Stimulated activated CD8-positive, alpha-beta memory T cell treated with anti-CD3 and anti-CD28 coated beads, Interleukin-12 subunit alpha, Interleukin-12 subunit beta, amount 100 ng/mL, for 1 hour (primary cell): Measurements from ENCODE around the gene MTMR2.
A peak's percentile ranks its signal among the peaks of the same experiment; 100 is the strongest.

Experiments
- DNase-seq: peaks from one replicate; pipeline ENCODE4 v3.0.0-alpha.2; 2020; ENCODE audit warnings: low read depth

MTMR2 gene

DNA sequence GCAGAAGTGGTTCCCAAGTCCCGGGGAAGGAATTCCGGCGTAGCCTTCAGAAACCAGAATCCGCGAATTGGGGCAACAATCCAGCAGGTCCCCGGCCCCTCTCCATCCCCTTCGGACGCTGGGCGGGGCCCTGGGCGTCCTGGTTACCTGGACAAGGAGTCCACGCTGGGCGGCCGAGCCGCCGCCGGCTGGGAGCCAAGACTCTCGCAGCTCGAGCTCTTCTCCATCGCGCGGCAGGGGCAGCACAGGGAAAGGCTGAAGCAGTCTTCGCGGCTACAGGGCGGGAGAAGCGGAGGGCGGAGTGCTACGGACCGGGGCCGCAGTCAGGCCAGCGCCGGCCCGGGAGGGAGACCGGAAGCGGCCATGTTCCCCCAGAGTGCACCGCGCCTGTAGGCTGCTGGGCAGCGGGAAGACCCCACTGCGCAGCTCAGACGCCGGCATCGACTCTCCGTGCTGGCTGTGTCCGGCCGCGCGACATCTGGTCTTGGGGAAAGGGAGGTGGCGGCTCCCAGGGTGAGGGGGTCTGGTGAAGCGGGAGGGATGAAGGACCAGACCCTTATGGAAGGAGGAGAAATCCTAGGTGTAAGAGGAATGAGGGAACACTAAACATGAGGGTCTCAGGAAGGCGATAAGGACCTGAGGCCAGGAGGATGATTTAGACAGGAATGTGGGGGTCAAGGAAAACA lies at the start of gene MTMR2:
TSS of gene MTMR2 (minus strand) at position 380 of the 686 bp plus-strand sequence. CDS start at position 227, 153 bp downstream.
- peak; percentile 17 for DNase-seq

DNA sequence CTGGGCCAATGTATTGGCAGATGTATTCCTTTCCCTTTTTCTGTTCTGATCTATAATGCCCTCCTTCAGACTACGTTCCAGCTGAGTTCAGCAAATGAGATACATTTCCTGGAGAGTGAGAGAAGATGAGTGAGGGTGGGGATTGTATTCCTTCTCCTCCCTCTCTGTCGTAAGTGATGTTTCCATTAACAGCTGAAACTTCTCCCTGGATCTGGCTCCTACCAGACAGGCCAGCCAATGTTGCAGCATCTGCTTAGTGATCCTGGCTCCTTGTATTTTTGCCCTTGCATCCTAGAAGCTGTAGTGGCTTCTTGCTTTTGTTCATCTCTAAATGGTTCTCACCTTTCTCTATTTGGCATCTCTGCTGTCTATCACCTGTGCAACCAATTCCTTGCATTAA lies 48.2 kb upstream of the MTMR2 start:
- DNase-seq: no peak

DNA sequence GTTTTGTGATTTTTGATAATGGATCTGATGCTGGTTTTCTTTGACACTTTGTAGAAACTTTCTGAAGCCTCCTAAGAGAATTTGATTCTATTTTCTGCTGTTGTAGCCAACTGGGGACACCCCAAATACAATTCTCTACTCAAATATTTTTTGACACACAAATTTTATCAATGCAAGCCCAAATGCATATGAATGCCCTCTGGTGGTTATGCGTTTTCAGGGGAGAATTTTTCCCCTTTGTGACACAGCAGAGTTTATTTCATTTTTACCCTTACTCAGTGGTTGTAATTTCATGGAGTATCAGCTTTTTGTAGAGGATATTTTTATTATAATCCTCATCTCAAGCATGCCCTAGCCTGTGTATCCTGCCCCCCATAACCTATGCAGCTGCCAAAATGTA lies 44.7 kb upstream of the MTMR2 start:
- DNase-seq: no peak

DNA sequence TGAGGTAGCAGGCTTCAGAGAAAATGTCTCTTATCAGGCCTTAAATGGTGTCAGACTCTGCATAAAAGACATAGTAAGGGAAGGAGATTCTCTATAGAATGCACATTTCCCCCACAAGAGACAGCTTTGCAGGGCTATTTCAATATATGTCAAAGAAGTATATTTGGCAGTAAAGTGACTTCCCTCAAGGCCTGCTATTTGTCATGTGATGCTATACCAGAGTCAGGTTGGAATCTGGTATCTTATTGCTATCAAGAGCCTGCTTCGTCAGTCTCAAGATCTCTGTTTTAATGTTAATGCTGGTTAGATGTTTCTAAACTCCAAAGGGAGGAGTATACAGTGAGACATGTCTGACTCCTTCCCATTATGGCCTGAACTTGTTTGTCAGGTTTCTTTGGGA lies 40.4 kb upstream of the MTMR2 start:
- DNase-seq: no peak

DNA sequence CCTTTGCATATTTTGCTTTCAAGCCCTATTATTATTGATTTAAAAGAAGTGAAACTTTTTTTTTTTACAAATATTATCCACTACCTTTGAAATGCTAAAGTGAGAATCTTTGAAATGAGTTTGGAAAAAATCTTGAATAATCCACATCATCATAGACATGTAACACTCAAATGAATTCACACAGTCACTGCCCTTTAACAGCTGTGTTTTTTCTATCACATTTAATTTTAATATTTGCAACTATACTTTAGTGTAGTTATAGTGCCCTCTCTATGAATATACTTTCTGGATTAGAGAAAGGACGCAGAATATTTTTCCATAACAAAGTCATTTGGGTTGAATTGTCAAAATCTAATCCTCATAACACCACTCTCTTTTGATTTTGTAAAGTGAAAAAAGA lies 37.9 kb upstream of the MTMR2 start:
- no peak for DNase-seq

DNA sequence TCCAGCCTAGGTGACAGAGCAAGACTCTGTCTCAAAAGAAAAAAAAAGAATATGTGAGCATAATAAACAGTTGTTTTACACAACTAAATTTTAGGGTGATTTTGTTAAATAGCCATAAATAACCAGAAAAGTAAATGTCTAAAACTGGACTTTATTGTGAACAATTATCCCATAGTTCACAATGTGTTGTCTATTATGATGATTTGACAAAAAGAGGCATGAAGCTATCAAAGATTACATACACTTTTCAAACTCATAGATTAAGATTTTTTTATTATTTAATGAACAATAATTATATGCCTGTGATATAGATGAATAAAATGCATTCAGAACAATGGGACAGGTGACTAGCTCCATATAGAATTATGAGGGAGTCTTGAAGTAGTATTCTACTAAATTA lies 27.0 kb upstream of the MTMR2 start:
- no peak for DNase-seq

DNA sequence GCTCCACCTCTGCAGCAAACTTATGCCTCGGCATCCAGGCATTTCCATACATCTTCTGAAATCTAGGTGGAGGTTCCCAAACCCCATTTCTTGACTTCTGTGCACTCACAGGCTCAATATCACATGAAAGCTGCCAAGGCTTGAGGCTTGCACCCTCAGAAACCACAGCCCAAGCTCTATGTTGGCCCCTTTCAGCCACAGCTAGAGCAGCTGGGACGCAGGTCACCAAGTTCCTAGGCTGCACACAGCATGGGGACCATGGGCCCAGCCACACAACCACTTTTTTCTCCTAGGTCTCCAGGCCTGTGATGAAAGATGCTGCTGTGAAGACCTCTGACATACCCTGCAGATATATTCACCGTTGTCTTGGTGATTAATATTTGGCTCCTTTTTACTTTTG lies 24.7 kb upstream of the MTMR2 start:
- no peak for DNase-seq

DNA sequence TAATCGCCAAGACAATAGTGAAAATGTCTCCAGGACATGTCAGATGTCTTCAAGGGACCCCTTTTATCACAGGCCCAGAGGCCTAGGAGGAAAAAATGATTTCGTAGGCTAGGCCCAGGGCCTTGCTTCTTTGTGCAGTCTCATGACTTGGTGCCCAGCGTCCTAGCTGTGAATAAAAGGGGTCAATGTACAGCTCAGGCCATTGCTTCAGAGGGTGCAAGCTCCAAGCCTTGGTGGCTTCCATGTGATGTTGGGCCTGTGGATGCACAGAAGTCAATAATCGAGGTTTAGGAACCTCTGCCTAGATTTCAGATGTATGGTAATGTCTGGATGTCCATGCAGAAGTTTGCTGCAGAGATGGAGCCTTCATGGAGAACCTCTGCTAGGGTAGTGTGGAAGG lies 20.7 kb upstream of the MTMR2 start:
- no peak for DNase-seq

DNA sequence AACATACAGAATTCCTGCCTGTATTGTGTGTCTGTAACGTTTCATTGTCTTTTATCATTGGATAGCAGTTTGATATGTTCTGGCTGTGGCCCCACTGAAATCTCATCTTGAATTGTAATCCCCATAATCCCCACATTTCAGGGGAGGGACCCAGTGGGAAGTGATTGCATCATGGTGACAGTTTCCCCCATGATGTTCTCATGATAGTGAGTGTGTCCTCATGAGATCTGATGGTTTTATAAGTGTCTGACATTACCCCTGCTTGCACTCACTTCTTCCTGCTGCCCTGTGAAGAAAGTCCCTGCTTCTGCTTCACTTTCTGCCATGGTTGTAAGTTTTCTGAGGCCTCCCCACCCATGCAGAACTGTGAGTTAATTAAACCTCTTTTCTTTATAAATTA lies 19.6 kb upstream of the MTMR2 start:
- no peak for DNase-seq

DNA sequence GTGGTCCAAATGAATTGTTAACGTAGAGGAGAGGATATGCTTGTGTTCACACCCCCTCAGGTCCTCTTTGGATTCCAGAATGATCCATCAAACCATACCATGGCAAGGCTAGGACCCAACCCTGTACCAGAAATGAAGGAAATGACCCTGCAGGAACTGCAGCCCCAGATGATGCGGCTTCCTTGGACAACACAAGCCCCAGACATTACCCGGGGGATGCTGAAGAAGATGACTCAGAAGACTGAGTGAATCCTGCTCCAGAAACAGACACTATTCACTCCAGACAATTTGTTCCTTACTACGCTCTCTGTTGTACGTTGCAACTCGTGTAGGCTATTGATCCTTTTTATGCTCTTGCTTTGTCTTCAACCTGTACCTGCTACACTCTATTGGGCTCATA lies 15.2 kb upstream of the MTMR2 start:
- DNase-seq: no peak

DNA sequence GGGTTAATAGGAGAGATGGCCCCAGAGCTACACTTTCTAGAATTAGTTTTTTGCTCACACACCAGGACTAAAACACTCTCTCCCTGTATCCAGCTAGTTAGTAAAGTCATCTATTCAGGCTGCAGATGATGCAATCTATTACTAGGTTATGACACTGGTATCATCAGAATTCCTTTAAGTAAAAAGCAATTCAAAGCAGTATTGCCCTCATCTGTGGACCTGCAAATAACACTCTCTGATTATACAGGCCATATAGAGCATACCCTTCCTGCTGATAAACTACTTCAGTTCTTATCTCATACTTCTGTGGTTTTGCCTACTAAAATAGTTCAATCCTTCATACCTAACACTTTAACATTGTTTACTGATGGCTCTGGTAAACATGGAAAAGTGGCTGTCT lies 13.5 kb upstream of the MTMR2 start:
- DNase-seq: no peak

DNA sequence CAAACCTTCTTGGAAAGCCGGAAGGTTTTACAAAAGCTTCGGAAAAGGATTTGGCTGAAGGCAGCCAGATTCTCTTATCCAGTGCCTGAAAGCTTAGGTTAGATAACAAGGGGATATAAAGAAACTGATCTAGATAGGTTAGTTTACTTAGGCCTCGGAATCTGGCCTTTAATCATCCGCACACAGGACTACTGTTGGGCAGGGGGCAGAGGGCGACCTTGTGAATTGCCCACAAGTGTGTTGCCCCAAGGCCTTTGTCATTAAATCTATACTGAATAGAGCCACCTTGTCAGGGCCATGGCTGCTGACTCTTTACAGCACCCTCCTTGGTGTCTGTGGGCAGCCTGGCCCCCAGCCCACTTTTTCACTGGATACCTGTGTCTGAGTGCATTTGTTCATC lies 9.7 kb upstream of the MTMR2 start:
- no peak for DNase-seq

DNA sequence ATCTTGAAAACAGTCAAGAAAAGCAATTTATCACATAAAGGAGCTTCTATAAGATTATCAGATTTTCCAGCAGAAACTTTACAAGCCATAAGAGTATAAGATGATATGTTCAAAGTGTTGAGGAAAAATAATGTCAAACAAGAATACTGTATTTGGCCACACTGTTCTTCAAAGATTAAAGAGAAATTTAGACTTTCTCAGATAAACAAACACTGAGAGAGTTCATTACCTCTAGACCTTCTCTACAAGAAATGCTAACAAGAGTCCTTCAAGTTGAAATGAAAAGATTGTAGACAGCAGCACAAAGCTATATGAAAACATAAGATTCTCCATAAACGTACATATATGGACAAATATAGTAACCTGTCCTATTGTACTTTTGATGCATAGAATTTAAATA lies 8.0 kb upstream of the MTMR2 start:
- DNase-seq: no peak

DNA sequence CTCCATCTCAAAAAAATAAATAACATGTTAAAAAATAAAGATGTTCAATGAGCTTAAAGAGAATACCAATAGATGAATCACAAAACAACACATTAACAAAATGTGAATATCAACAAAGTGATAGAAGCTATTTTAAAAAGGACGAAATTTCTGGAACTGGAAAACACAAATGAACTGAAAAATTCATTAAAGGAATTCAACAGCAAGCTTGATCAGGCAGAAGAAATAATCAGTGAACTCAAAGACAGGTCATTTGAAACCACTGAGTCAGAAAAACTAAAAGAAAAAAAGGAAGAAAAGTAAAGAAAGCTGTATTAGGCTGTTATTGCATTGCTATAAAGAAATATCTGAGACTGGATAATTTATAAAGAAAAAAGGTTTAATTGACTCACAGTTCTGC lies 7.0 kb upstream of the MTMR2 start:
- no peak for DNase-seq

DNA sequence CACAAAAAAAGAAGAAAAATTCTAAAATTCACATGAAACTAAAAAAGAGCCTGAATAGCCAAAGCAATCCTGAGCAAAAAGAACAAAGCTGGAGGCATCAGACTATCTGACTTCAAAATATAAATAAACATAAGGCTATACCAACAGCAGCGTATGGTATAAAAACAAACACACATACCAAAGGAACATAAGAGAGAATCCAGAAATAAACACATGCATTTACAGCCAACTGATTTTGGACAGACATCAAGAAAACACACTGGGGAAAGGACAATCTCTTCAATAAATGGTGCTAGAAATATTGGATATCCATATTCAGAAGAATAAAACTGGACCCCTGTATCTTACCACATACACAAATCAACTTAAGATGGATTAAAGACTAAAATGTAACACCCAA lies 2.8 kb upstream of the MTMR2 start:
- DNase-seq: no peak

DNA sequence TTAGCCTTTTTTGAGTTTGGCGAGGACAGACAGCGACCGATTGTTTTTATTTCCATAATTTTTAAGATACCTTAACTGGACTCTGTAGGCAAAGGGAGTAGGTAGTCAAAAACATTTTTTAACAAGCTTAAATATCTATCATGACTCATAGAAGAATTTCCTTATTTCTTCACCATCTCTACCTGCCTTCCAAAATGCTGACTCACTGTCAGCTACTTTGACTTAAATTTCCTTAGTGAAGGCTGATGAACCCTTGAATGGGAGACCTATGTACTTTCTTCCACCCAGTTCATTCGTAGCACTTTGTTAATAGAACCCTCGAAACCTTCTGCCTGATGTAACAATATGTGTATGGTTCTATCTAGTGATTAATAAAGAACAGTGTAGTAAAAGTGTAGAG lies 1.1 kb upstream of the MTMR2 start:
- no peak for DNase-seq

DNA sequence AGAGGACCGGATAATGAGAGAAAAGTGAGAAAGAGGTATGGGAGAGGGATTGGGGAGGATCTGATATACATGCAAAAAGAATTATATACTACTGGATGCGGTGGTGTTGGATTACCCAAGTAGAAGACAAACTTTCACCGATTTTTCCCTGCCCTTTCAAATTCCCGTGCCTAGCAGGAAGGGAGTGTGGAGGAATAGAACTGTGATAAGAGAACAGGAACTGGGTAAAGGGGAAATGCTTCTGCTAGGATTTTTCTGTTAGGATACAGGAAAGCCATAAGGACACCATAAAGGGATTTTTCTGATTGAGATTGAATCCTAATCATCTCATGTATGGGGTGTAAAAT lies 480 bp upstream of the MTMR2 start:
- DNase-seq: no peak

DNA sequence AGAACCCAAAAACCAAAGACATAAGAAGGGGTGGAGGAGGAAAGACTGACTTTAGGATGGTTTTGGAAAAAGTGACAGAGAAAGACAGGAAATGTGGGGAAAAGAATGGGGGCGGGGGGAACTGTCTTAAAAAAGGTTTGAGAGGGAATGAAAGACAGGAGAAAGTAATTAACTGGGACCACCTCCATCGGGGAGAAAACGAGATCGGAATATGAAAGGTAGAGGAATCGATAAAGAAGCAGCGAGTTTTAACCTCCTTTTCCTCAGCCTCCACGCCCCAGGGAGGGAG lies 524 bp downstream of the MTMR2 start:
- DNase-seq: no peak

DNA sequence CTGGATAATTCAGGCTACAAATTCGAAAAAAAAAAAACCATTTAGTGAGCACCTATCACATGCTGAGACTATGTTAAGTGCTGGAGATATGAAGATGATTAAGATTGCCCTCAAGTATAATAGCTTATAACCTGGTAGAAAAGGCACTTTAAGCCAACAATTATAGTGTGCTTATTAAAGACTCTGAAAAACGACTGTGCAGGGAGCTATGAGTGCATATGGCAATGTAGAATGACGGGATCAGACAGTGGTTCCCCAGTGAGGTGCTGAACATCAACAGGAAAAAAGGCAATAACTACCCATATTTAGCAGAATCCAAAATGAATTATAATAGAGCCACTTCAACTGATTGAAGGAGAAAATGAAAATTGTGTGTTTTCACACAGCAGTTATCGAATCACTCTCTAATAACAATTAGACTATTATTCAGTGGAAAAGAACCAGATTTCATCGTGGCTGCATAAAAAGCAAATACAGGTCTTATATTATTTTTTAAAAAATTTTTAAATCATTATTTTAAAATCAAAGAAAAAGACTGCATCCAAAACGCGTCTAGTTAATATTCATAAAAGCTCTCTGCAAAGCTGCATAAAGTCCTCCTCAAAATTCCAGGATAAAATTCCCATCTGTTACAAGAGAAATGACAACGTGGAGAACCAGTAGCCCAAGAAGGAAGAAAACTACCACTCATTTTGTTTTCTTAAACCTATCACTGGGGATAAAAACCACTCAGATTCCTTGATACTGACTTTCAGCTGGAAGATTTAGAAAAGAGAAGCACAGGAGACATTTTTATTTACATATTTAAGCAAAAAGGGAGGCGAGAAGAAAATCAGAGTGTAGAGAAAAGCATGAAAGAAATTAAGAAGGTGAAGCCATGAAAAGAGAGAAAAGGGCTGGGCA lies 1.1 kb downstream of the MTMR2 start:
- DNase-seq: no peak

DNA sequence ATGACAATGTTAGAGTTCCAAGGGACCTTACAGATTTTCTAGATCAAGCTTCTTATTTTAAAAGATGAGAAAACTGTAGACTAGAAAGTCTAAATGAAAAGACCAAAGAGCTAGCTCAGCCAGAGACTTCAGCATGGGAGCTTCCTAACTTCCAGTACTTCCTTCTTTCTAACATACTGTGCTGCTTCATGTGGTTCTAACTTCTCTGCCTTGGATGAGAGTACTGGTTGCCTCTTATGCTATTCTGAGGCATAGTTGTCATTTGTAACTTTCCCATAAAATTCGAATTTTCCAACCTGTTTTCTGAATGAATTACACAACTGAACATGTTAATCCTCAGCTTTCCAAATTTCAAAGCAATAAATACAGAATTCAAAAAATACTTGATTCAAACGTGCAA lies 1.8 kb downstream of the MTMR2 start:
- no peak for DNase-seq

DNA sequence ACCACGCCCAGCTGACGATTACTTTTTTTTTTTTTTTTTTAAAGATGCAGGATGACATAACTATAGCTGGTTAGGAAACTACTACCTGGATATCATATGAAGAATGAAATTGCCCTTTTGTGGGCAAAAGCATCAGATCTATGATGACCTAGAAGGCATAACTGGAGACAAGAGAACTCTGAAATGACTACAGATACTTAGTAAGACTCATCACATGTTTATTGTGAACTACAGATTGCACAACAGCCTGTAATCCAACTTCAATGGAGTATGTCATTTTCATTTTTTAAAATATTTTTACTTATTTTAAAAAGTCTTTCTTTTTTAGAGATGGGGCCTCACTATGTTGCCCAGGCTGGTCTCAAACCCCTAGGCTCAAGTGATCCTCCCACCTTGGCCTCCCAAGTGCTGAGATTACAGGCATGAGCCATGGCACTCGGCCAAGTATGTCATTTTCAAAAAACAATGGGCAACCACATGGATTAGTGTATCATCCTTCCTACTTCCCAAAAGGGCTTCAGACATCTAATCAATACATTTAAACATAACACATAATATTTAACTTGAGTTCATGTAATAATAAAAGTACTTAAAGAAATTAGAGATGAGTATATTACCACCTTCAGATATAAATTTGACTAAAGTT lies 3.3 kb downstream of the MTMR2 start:
- DNase-seq: no peak

DNA sequence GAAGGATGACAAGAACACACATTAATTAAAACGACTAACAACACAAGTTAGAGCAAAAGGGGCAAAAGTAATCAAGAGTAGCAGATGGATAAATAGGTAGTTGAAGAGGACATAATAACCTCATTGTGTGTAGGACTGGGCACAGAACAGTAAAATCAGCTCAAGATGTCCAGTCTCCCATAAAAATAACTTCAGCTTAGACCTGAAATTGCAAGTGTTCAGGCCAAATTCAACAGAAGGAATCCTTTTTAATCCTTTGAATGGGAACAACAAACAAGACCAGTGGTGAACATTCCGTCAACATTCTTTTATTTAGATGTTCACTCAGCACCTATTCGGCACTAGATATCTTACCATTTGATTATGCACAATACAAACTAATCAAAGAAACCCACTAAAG lies 4.4 kb downstream of the MTMR2 start:
- no peak for DNase-seq

DNA sequence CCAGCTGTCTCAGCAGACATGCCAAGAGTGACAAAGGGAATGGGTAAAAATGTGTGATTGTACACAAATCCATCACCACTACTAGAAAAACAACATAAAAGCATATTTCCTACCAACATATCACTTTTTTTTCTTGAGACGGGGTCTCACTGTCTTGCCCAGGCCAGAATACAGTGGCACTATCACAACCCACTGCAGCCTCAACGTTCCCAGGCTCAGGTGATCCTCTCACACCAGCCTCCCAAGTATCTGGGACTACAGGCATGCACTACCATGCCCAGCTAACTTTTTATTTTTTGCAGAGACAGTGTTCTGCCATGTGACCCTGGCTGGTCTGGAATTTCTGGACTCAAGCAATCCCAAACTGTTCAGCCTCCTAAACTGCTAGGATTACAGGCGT lies 5.2 kb downstream of the MTMR2 start:
- no peak for DNase-seq

DNA sequence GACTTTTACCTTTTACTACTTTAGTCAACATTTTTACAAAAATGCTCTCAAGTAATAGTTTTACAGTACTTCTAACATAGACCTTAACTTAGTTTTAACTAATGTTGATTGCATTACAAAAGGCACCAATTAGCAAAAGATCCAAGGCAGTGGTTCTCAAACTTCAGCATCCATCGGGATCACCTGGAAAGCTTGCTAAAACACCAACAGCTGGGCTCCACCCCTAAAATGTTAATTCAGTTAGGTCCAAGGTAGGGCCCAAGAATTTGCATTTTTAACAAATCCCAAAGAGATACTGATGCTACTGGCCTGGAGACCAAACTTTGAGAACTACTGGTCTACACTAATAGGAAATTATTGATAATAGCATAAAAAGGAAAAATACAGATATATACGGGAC lies 5.9 kb downstream of the MTMR2 start:
- no peak for DNase-seq
